SK-N-MC (cell line): ENCODE data around the gene SLC44A1.

Experiments used
- DNase-seq: peaks from one replicate; pipeline ENCODE4 v3.0.0-alpha.2; 2011; ENCODE audit warnings: low read depth, low spot score
- H3K27ac ChIP-seq: fragments of 200-600 bp; sonication (generic); 2 replicates; pipeline ENCODE4 v1.5.1; 2016; ENCODE audit warnings: mixed run types
- H3K36me3 ChIP-seq: fragments of 200-600 bp; sonication (generic); 2 replicates; pipeline ENCODE4 v1.6.1; 2017; ENCODE audit warnings: antibody characterized with exemption, low read length, mixed read lengths; ENCODE audit not compliant: insufficient read depth
- H3K4me3 ChIP-seq: fragments of 200-600 bp; sonication (generic); 2 replicates; pipeline ENCODE4 v1.5.1; 2016
- H3K9ac ChIP-seq: fragments of 200-600 bp; sonication (generic); 2 replicates; pipeline ENCODE4 v1.8.0; 2017; ENCODE audit warnings: mixed run types, mixed read lengths; ENCODE audit not compliant: insufficient read length
- H3K9me3 ChIP-seq: fragments of 200-600 bp; sonication (generic); 2 replicates; pipeline ENCODE4 v1.6.1; 2017; ENCODE audit warnings: low read depth, mild to moderate bottlenecking, antibody characterized with exemption, low read length, moderate library complexity, mixed read lengths
- EZH2 ChIP-seq: fragments of 200-600 bp; sonication (generic); IDR thresholded peaks from one replicate; pipeline ENCODE4 v1.6.1; 2017; ENCODE audit warnings: antibody characterized with exemption
- FOXP2 ChIP-seq: optimal IDR thresholded peaks from 2 replicates; pipeline ENCODE3; 2011; ENCODE audit warnings: mild to moderate bottlenecking, moderate library complexity; ENCODE audit not compliant: insufficient read depth; ENCODE audit errors: extremely low read length, control extremely low read depth
- POLR2AphosphoS5 ChIP-seq: IDR thresholded peaks from 2 replicates; pipeline ENCODE4 v1.6.1; 2012; ENCODE audit warnings: mild to moderate bottlenecking, low read depth, low read length, borderline replicate concordance

SLC44A1 gene

DNA sequence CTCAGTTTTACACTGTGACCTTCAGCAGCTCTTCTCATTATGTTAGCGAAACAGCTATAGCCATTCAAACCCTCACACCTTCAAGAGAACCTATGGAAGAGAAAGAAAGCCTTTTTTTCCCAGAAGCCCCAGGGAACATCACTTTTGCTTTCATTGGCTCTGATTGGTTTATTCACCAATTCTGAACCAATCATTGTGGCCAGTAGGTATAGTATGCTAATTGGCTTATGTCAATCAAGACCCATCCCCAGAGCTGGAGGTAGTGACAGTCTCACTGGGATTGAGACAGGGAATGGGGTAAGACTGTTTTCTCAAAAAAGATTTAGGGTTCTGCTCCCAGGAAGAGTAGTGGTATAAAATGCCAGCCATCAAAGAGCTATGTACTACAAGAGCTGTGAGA lies 129.3 kb downstream of the SLC44A1 start:
- Histone ChIP-seq H3K4me3 (no peak overlapping the region), H3K9me3 (no peaks in the 10 kb centered on the region), H3K36me3 (no peaks in the 10 kb centered on the region), H3K9ac (no peak overlapping the region), H3K27ac (no peak overlapping the region)
- DNase-seq: no peak
- TF ChIP-seq POLR2AphosphoS5 (no peak), FOXP2 (no peak), EZH2 (no peak)

DNA sequence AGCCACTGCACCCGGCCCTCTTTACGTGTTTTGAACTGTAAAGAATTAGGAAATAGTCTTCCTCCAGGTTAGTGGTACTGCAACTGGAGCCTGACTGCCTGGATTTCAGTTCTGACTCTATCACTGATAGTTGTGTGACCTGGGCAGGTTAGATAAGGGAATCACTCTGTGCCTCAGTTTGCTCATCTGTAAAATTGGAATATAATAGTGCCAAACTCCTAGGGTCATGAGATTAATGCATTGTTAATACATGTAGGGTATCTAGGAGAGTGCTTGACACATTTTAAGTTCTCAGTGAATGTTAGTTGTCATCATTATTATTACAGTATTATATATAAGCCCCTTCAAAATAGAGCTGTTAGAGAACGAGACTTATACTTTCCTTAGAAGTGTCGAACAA lies 130.9 kb downstream of the SLC44A1 start:
- no peak for DNase-seq
- H3K27ac ChIP-seq: no peak overlapping the region
- H3K4me3 ChIP-seq: no peak overlapping the region
- H3K9ac ChIP-seq: no peak overlapping the region
- TF ChIP-seq FOXP2 (no peak), POLR2AphosphoS5 (no peak), EZH2 (no peak)
- no peaks in the 10 kb centered on the region for H3K36me3 ChIP-seq
- H3K9me3 ChIP-seq: no peaks in the 10 kb centered on the region

DNA sequence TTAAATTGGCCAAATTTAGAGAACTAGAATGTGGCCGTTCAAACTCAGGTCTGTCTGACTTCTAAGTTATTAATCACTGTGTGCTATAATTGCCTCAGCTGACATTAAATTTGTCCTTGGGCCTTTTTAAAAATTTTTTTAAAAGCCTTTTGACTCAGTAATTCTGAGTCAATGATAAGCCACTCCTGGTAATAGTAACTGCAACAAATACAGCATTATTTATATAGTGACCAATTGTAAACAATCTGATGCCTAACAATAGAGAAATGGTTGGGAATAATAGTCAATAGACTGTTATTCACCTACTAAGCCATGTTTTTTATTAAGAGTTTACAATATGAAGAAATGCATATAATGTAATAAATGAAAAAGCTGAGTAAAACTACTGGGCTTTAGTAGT lies 132.4 kb downstream of the SLC44A1 start:
- H3K9me3 ChIP-seq: no peaks in the 10 kb centered on the region
- H3K36me3 ChIP-seq: no peaks in the 10 kb centered on the region
- H3K4me3 ChIP-seq: no peak overlapping the region
- TF ChIP-seq FOXP2: no peak
- no peak for TF ChIP-seq POLR2AphosphoS5
- TF ChIP-seq EZH2: no peak
- no peak for DNase-seq
- H3K9ac ChIP-seq: no peak overlapping the region
- no peak overlapping the region for H3K27ac ChIP-seq

DNA sequence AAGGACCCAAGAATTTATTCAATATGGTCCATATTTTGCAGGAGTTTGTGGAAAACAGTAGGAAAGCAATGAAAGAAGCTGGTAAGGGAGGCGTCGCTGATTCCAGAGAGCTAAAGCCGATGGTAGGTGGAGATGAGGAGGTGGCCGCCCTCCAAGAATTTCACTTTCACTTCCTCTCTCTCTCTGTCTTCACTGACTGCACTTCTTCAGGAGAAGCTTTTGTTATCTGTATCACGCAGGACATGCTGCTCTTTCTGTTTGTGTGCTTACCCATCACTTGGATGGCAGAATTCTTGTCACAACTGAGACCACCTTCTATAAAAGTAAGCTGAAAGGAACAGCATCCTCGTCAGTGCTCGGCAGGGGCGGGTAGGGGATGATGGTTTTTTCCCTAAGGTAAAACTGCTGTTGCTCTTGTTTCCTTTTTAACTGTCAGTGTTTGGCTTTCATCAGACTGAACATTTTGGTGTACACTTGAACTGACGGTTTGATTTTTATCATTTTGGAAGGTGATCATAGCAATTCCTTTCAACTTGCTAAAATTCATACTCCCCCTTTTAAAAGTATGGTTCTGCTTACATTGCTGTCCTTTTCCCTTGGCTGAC lies 141.0 kb downstream of the SLC44A1 start:
- DNase-seq: no peak
- Histone ChIP-seq H3K27ac (no peak overlapping the region), H3K9ac (no peak overlapping the region), H3K4me3 (no peak overlapping the region), H3K36me3 (peaks cover 3% of the 10 kb centered on the region; the same call in 1 of the 2 replicates), H3K9me3 (no peaks in the 10 kb centered on the region)
- TF ChIP-seq POLR2AphosphoS5 (no peak), FOXP2 (no peak), EZH2 (no peak)

DNA sequence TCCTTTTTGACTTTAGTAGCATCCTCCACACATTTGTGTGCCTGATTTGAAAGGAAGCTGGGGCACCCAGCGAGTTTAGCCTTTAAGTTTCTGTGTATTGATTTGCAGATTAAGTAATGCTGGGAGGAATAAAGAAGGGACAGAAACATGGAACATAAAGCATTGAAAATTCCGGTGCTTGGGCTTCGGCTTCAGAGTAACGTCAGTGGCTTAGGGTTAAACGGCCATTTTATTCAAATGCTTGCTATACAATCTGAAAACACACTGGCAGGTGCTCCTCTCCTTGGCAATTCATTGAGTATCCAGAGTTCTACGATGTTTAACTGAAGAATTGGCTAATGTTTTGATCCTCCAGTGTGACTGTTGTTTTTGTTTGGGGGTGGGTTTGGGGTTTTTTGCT lies 145.3 kb downstream of the SLC44A1 start:
- no peaks in the 10 kb centered on the region for H3K9me3 ChIP-seq
- no peak for DNase-seq
- H3K9ac ChIP-seq: no peak overlapping the region
- no peak overlapping the region for H3K4me3 ChIP-seq
- H3K36me3 ChIP-seq: peaks cover under 1% of the 10 kb centered on the region; the same call in 1 of the 2 replicates
- TF ChIP-seq FOXP2: no peak
- no peak for TF ChIP-seq EZH2
- no peak for TF ChIP-seq POLR2AphosphoS5
- no peak overlapping the region for H3K27ac ChIP-seq

DNA sequence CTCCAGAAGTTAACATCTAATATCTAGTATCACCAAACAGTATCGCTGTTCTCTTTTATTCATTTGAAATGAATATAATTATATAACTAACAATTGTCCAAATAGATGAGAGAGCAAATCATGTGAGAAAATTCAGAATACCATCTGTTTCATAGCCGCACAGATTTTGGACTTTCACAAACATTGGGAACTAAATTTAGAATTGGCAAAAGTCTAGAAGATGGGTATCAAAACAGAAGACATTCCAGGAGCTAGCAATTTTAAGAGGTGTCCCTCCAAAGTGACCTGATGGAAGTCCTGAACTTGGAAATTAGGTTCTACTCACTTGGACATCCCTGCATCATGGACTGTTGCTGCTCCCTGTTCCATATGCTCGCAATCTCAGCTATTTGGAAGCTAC lies 146.4 kb downstream of the SLC44A1 start:
- TF ChIP-seq EZH2 (no peak), FOXP2 (no peak), POLR2AphosphoS5 (no peak)

DNA sequence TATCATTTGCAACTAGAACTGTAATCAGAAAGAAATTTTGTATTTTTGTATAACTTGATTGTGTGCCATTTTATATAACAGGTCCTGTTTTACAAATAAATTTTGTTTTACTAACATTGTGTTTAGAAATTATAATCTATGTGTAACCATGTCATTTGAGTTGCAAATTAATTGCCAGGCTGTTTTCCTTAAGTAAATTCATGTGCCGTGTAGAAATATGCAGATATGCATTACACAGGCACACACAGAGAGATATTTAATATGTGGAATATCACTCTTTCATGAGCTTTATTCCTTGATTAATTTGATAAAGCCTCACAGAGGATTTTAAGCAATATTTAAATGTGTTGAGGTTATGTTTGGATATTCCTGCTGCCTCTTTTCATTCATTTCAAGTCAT lies 146.8 kb downstream of the SLC44A1 start:
- Histone ChIP-seq H3K27ac (no peak overlapping the region), H3K9me3 (no peaks in the 10 kb centered on the region), H3K36me3 (no peaks in the 10 kb centered on the region), H3K9ac (no peak overlapping the region), H3K4me3 (no peak overlapping the region)
- DNase-seq: no peak
- TF ChIP-seq POLR2AphosphoS5 (no peak), EZH2 (no peak), FOXP2 (no peak)

More for the DNA sequence above, 146.4 kb downstream of the SLC44A1 start:
- H3K27ac ChIP-seq: no peak overlapping the region
- H3K36me3 ChIP-seq: no peaks in the 10 kb centered on the region
- no peak overlapping the region for H3K4me3 ChIP-seq
- H3K9me3 ChIP-seq: no peaks in the 10 kb centered on the region
- H3K9ac ChIP-seq: no peak overlapping the region
- DNase-seq: no peak

DNA sequence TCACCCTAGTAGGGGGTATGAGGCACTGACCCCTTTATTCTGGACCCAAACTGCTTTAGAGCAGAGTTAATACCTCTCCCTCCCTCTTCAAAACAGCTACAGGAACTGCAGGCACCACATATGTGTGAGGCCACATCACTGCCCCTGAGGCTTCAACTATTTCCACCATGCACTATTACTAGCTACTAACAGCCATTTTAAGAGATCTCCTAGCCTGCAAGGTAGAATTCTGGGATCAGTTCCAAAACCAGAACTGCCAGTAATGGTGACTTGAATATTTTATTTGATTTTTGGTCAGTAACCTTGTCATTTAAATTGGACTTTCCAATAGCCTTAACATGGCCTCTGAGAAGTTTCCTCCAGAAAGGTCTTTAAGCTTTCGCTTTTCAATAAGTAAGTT lies 148.1 kb downstream of the SLC44A1 start:
- no peak for DNase-seq
- H3K9ac ChIP-seq: no peak overlapping the region
- TF ChIP-seq EZH2: no peak
- no peak for TF ChIP-seq POLR2AphosphoS5
- TF ChIP-seq FOXP2: no peak
- H3K36me3 ChIP-seq: no peaks in the 10 kb centered on the region
- no peak overlapping the region for H3K27ac ChIP-seq
- H3K9me3 ChIP-seq: no peaks in the 10 kb centered on the region
- H3K4me3 ChIP-seq: no peak overlapping the region

DNA sequence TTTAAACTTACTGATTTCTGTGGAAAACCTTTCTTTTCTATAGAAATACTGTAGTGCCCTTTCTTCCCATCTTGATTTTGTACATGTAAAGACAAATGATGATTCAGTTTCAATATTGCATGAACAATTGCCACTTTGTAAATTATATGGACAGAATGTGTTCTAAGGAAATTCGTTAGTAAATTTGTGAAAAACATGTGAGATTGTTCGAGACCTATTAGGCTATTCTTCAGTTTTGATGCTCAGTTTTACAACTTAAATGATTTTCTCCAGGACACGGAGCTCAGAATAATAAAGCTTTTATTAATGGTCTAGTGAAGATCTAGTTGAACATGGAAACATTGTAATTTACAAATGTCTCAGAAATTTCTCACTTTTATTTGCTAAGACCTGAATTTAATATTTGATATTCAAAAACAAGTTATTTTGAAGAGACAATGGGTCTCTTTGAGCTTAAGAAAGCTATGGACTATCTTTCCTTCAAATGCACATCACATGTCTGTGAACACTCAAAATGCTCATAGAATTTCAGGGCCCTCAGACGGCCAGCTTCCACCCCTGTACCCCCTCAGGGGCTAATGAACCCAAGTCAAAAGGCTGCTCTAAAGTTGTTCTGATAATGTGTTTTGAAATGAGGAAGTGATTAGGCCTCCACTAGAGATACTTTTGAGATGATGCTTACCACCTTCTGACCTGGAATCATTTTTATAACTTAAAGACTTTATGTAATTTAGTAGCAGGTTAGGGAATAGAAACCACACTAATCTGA lies 149.3 kb downstream of the SLC44A1 start:
- H3K9me3 ChIP-seq: no peaks in the 10 kb centered on the region
- no peaks in the 10 kb centered on the region for H3K36me3 ChIP-seq
- no peak overlapping the region for H3K4me3 ChIP-seq
- DNase-seq: no peak
- H3K27ac ChIP-seq: no peak overlapping the region
- TF ChIP-seq EZH2: no peak
- no peak for TF ChIP-seq FOXP2
- TF ChIP-seq POLR2AphosphoS5: no peak
- no peak overlapping the region for H3K9ac ChIP-seq
